ENCODE results near the gene GMPS. TPM values are rescaled to one million over a fixed set of nuclear protein-coding genes. Genes with fewer than 3 reads are reported as not detected.
"Not testable (repeated sequence)": the region's sequence is repeated elsewhere in the genome, so short reads cannot be mapped to it uniquely, and the experiment has no call there.

The GMPS gene
- total RNA-seq, 4 donors from 2014 or later = 26.8 to 48.8 (median 29.9) TPM

GRCh38 chr3:155859859-155860258 is 10.6 kb upstream of the GMPS start:
- WGBS, 2 donors (ENCODE audit: low coverage in 1 of 2) = 5 to 9% methylated on average over 2 of the region's 2 CpGs
- Histone ChIP-seq H3K4me1 (peaks cover 0 to 6% (median 0%) of the 10 kb centered on the region in 3 donors), H3K4me3 (no peak overlapping the region), H3K27ac (no peak overlapping the region), H3K9me3 (no peaks in the 10 kb centered on the region), H3K27me3 (no peaks in the 10 kb centered on the region), H3K36me3 (no peaks in the 10 kb centered on the region)
- no peak for TF ChIP-seq CTCF (IDR thresholded peaks at IDR 0.05)
- no peak for TF ChIP-seq POLR2AphosphoS5 (IDR thresholded peaks at IDR 0.05)
- no peak for ATAC-seq

- not testable (repeated sequence) for ATAC-seq, H3K4me3 ChIP-seq, H3K36me3 ChIP-seq, H3K27ac ChIP-seq, H3K27me3 ChIP-seq, H3K9me3 ChIP-seq, H3K4me1 ChIP-seq
- WGBS, 2 donors (ENCODE audit: low coverage in 1 of 2) = 70 to 90% methylated on average over 1 to 2 of the region's 5 CpGs
These were observed 10.0 kb upstream of the GMPS start for GRCh38 chr3:155860424-155860823.

GRCh38 chr3:155861476-155862183 is 8.8 kb upstream of the GMPS start:
- H3K36me3 ChIP-seq = no peaks in the 10 kb centered on the region
- H3K27me3 ChIP-seq = no peaks in the 10 kb centered on the region
- ATAC-seq = no peak
- H3K4me1 ChIP-seq = no peaks in the 10 kb centered on the region
- WGBS, 2 donors (ENCODE audit: low coverage in 1 of 2) = 74 to 100% methylated on average over 1 to 2 of the region's 2 CpGs
- TF ChIP-seq CTCF (IDR thresholded peaks at IDR 0.05) (no peak), EP300 (IDR thresholded peaks at IDR 0.05) (no peak), POLR2AphosphoS5 (IDR thresholded peaks at IDR 0.05) (no peak), POLR2A (IDR thresholded peaks at IDR 0.05) (no peak)
- H3K9me3 ChIP-seq = no peaks in the 10 kb centered on the region
- H3K27ac ChIP-seq = no peak overlapping the region
- H3K4me3 ChIP-seq = no peak overlapping the region

- 75 to 84% methylated on average over 3 to 5 of the region's 12 CpGs for WGBS, 2 donors (ENCODE audit: low coverage in 1 of 2)
- not testable (repeated sequence) for H3K4me3 ChIP-seq, H3K9me3 ChIP-seq, ATAC-seq, H3K4me1 ChIP-seq, H3K27me3 ChIP-seq, H3K36me3 ChIP-seq, H3K27ac ChIP-seq
These were observed 8.0 kb upstream of the GMPS start for GRCh38 chr3:155862290-155862982.

- WGBS, 2 donors (ENCODE audit: low coverage in 1 of 2) = 86 to 94% methylated on average over 6 to 10 of the region's 12 CpGs
- ATAC-seq = no peak
- TF ChIP-seq CTCF (IDR thresholded peaks at IDR 0.05) = no peak
- TF ChIP-seq POLR2A (IDR thresholded peaks at IDR 0.05) = no peak
- TF ChIP-seq POLR2AphosphoS5 (IDR thresholded peaks at IDR 0.05) = no peak
- TF ChIP-seq EP300 (IDR thresholded peaks at IDR 0.05) = no peak
These were observed 7.2 kb upstream of the GMPS start for GRCh38 chr3:155863072-155863784.

More at GRCh38 chr3:155863072-155863784, 7.2 kb upstream of the GMPS start:
- no peaks in the 10 kb centered on the region for H3K27me3 ChIP-seq
- H3K4me1 ChIP-seq = no peaks in the 10 kb centered on the region
- no peak overlapping the region for H3K27ac ChIP-seq
- H3K36me3 ChIP-seq = no peaks in the 10 kb centered on the region
- H3K4me3 ChIP-seq = no peak overlapping the region
- no peaks in the 10 kb centered on the region for H3K9me3 ChIP-seq

Data from gastroesophageal sphincter (tissue), 4 donors.